Effector memory CD4-positive, alpha-beta T cell (primary cell): ENCODE measurements around the gene TMEM100.

Source experiments
- DNase-seq, 3 donors: peaks; one replicate each; pipeline ENCODE4 v3.0.0-alpha.2; 2020
- H3K27ac ChIP-seq: 2 replicates; pipeline ENCODE4 v1.7.0; 2013; ENCODE audit warnings: mild to moderate bottlenecking, low read length, moderate library complexity; ENCODE audit not compliant: insufficient read depth, poor library complexity, severe bottlenecking
- H3K27me3 ChIP-seq: replicated peaks from 2 replicates; pipeline ENCODE4 v1.7.0; 2013; ENCODE audit warnings: mild to moderate bottlenecking, low read length; ENCODE audit not compliant: insufficient read depth, control insufficient read depth, poor library complexity, severe bottlenecking
- H3K36me3 ChIP-seq: 2 replicates; pipeline ENCODE4 v1.7.0; 2013; ENCODE audit warnings: mild to moderate bottlenecking, low read length, moderate library complexity; ENCODE audit not compliant: control insufficient read depth, insufficient read depth
- H3K4me1 ChIP-seq: 2 replicates; pipeline ENCODE4 v1.7.0; 2013; ENCODE audit warnings: low read length, mild to moderate bottlenecking; ENCODE audit not compliant: control insufficient read depth, insufficient read depth, poor library complexity, severe bottlenecking
- H3K4me3 ChIP-seq: 2 replicates; pipeline ENCODE4 v1.7.0; 2013; ENCODE audit warnings: low read length, low read depth, mild to moderate bottlenecking; ENCODE audit not compliant: insufficient read depth, poor library complexity, severe bottlenecking
- H3K9me3 ChIP-seq: 2 replicates; pipeline ENCODE4 v1.7.0; 2013; ENCODE audit warnings: mild to moderate bottlenecking, low read length, moderate library complexity; ENCODE audit not compliant: control insufficient read depth

Gene TMEM100

GRCh38 chr17:55706808-55707773 lies 15.6 kb downstream of the TMEM100 start:
- no peak overlapping the region for H3K4me3 ChIP-seq
- no peaks in the 10 kb centered on the region for H3K36me3 ChIP-seq
- no peaks in the 10 kb centered on the region for H3K27me3 ChIP-seq
- no peak for DNase-seq
- H3K4me1 ChIP-seq = no peaks in the 10 kb centered on the region
- no peak overlapping the region for H3K27ac ChIP-seq
- H3K9me3 ChIP-seq = no peaks in the 10 kb centered on the region

GRCh38 chr17:55705847-55706246 lies 16.8 kb downstream of the TMEM100 start:
- DNase-seq = no peak
- Histone ChIP-seq H3K27me3 (no peaks in the 10 kb centered on the region), H3K4me3 (no peak overlapping the region), H3K36me3 (no peaks in the 10 kb centered on the region), H3K4me1 (no peaks in the 10 kb centered on the region), H3K27ac (no peak overlapping the region), H3K9me3 (no peaks in the 10 kb centered on the region)

GRCh38 chr17:55704401-55704800 lies 18.3 kb downstream of the TMEM100 start:
- H3K4me3 ChIP-seq = no peak overlapping the region
- no peaks in the 10 kb centered on the region for H3K36me3 ChIP-seq
- no peaks in the 10 kb centered on the region for H3K27me3 ChIP-seq
- H3K27ac ChIP-seq = no peak overlapping the region
- H3K9me3 ChIP-seq = no peaks in the 10 kb centered on the region
- DNase-seq = no peak
- H3K4me1 ChIP-seq = no peaks in the 10 kb centered on the region

GRCh38 chr17:55702150-55702549 lies 20.5 kb downstream of the TMEM100 start:
- no peak for DNase-seq
- Histone ChIP-seq H3K9me3 (no peaks in the 10 kb centered on the region), H3K36me3 (no peaks in the 10 kb centered on the region), H3K4me1 (no peaks in the 10 kb centered on the region), H3K27ac (no peak overlapping the region), H3K4me3 (no peak overlapping the region), H3K27me3 (no peaks in the 10 kb centered on the region)

- Histone ChIP-seq H3K27me3 (no peaks in the 10 kb centered on the region), H3K4me3 (no peak overlapping the region), H3K9me3 (no peaks in the 10 kb centered on the region), H3K4me1 (no peaks in the 10 kb centered on the region), H3K27ac (no peak overlapping the region), H3K36me3 (no peaks in the 10 kb centered on the region)
- no peak for DNase-seq
These were observed 23.3 kb downstream of the TMEM100 start for GRCh38 chr17:55699181-55699860.

- Histone ChIP-seq H3K9me3 (no peaks in the 10 kb centered on the region), H3K4me1 (no peaks in the 10 kb centered on the region), H3K27ac (no peak overlapping the region), H3K27me3 (no peaks in the 10 kb centered on the region), H3K4me3 (no peak overlapping the region), H3K36me3 (no peaks in the 10 kb centered on the region)
- no peak for DNase-seq
These were observed 28.3 kb downstream of the TMEM100 start for GRCh38 chr17:55694286-55694910.

- Histone ChIP-seq H3K36me3 (no peaks in the 10 kb centered on the region), H3K27me3 (no peaks in the 10 kb centered on the region), H3K9me3 (no peaks in the 10 kb centered on the region), H3K27ac (no peak overlapping the region), H3K4me3 (no peak overlapping the region), H3K4me1 (no peaks in the 10 kb centered on the region)
- no peak for DNase-seq
These were observed 29.1 kb downstream of the TMEM100 start for GRCh38 chr17:55693254-55694216.

DNA sequence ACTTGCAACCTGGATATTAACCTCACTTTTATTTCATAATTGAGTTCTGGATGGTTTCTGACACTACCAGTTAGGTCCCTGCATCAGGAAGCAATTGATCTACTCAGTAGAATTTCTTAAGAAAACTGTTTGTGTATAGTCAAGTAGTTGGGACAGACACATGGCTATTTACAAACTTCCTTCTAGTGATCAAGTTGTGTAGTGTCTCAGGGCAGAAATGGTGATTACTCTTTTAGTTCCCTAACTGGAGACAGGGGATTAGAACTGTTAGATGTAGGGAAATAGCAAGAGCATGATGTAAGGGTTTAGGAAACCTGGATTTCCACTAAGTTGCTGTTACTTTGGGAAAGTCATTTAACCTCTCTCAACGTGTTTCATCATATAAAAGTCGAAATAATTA lies 30.4 kb downstream of the TMEM100 start:
- no peak for DNase-seq
- Histone ChIP-seq H3K27ac (no peak overlapping the region), H3K36me3 (no peaks in the 10 kb centered on the region), H3K4me1 (no peaks in the 10 kb centered on the region), H3K9me3 (no peaks in the 10 kb centered on the region), H3K27me3 (no peaks in the 10 kb centered on the region), H3K4me3 (no peak overlapping the region)

DNA sequence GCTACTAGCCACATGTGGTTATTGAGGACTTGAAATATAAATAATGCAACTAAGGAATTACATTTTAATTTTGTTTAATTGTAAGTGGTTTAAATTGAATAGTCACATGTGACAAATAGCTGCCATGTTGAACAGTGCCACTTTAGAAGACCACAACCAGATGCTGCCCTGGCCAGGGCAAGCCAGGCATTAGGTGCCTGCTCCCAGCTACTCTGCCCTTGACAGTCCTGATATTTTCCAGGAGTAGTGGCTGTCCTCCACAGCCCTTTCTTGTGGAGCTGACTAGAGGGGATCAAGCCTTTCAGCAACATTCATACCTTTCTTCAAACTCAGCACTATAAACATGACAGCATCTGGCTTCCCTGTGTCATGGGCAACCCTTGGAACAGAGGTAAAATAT lies 31.0 kb downstream of the TMEM100 start:
- H3K27ac ChIP-seq = no peak overlapping the region
- no peaks in the 10 kb centered on the region for H3K4me1 ChIP-seq
- H3K27me3 ChIP-seq = no peaks in the 10 kb centered on the region
- no peak for DNase-seq
- H3K9me3 ChIP-seq = no peaks in the 10 kb centered on the region
- no peak overlapping the region for H3K4me3 ChIP-seq
- no peaks in the 10 kb centered on the region for H3K36me3 ChIP-seq
